Sigmoid colon (tissue), 7 donors: ENCODE data around the gene VTI1B. TPM values are rescaled to one million over a fixed set of nuclear protein-coding genes. Genes with fewer than 3 reads are reported as not detected.
A peak's percentile ranks its signal among the peaks of the same experiment; 100 is the strongest.

Source experiments
- DNase-seq: peaks from one replicate; pipeline ENCODE4 v3.0.0-alpha.2; 2019
- H3K27ac ChIP-seq, 4 donors: fragments of 200-600 bp; sonication (generic); one replicate each; pipeline ENCODE4 v1.5.1; 2016 to 2019; ENCODE audit warnings: mild to moderate bottlenecking in 1 of 4
- H3K27me3 ChIP-seq, 3 donors: fragments of 200-600 bp; sonication (generic); one replicate each; pipeline ENCODE4 v1.5.1; 2019; ENCODE audit warnings: mild to moderate bottlenecking in 1 of 3
- H3K36me3 ChIP-seq, 4 donors: fragments of 200-600 bp; sonication (generic); one replicate each; pipeline ENCODE4 v1.5.1; 2016 to 2019
- H3K4me1 ChIP-seq, 4 donors: fragments of 200-600 bp; sonication (generic); one replicate each; pipeline ENCODE4 v1.5.1; 2017 to 2019
- H3K4me3 ChIP-seq, 4 donors: fragments of 200-600 bp; sonication (generic); one replicate each; pipeline ENCODE4 v1.5.1; 2017 to 2019; ENCODE audit warnings: mild to moderate bottlenecking in 2 of 4, moderate library complexity in 1 of 4
- H3K9me3 ChIP-seq, 4 donors: fragments of 200-600 bp in 3 of 4; sonication (generic) in 3 of 4; one replicate each; pipeline versions ENCODE4 v1.5.1 to v1.6.1; 2013 to 2019
- EP300 ChIP-seq, 4 donors: sonication (generic); formaldehyde crosslinking; IDR thresholded peaks; one replicate each; pipeline ENCODE4 v1.6.1; 2017; ENCODE audit warnings: antibody characterized with exemption in 4 of 4
- POLR2A ChIP-seq, 2 donors: fragments of 450-650 bp; IDR thresholded peaks; one replicate each; pipeline ENCODE4 v1.6.1; 2016; ENCODE audit warnings: antibody characterized with exemption in 2 of 2, mild to moderate bottlenecking in 2 of 2, moderate library complexity in 2 of 2
- POLR2AphosphoS5 ChIP-seq, 4 donors: sonication (generic); formaldehyde crosslinking; IDR thresholded peaks; one replicate each; pipeline ENCODE4 v1.6.1; 2017; ENCODE audit warnings: antibody characterized with exemption in 4 of 4
- WGBS, 2 donors: extraction: QIAGEN DNeasy Blood & Tissue Kit; methylation state at CpG; one replicate each; pipeline ENCODE4 v1.1.7; 2013; 5-methylcytosine and 5-hydroxymethylcytosine counted together
- intact Hi-C: fragments of 100-400 bp; cut with DNase I; formaldehyde crosslinking; loops from one replicate; pipeline ENCODE4 v1.15.1; 2023
- polyA plus RNA-seq, 3 donors: library from polyadenylated mRNA; stranded (reverse); fragments of 200-250 nt; gene quantifications; one replicate each; pipeline ENCODE4 v1.2.3, GENCODE V29; 2013
- total RNA-seq, 4 donors: library from RNA; depleted of rRNA; stranded (reverse); fragments of >200 nt; gene quantifications; one replicate each; pipeline ENCODE4 v1.1.0, GENCODE V29; 2016
- TF ChIP-seq, protein P1 (sequence below), 4 experiments: fragments of 450-650 bp in 3 of 4; fragments of 200-600 bp in 1 of 4; IDR thresholded peaks; one replicate each; pipeline ENCODE4 v1.5.1; 2016 to 2019; ENCODE audit warnings: antibody characterized with exemption in 4 of 4, mild to moderate bottlenecking in 3 of 4, moderate library complexity in 2 of 4
- donor health status: healthy with polysubstance abuse.
- donor health status: Bipolar disorder and iron deficiency.
- donor health status: healthy.

VTI1B gene
- total and polyA plus RNA-seq, 7 donors, result 58.6 to 148 (median 109) TPM

GRCh38 chr14:67618617-67619063 lies 55.8 kb downstream of the VTI1B start:
- Histone ChIP-seq H3K27me3 (no peaks in the 10 kb centered on the region), H3K36me3 (no peaks in the 10 kb centered on the region), H3K4me1 (peaks cover 0 to 41% (median 36%) of the 10 kb centered on the region in 4 donors), H3K4me3 (no peak overlapping the region), H3K27ac (peak overlapping the region; percentile 75 to 80 (median 78)), H3K9me3 (no peaks in the 10 kb centered on the region)
- DNase-seq, result no peak
- TF ChIP-seq, protein P1, sequence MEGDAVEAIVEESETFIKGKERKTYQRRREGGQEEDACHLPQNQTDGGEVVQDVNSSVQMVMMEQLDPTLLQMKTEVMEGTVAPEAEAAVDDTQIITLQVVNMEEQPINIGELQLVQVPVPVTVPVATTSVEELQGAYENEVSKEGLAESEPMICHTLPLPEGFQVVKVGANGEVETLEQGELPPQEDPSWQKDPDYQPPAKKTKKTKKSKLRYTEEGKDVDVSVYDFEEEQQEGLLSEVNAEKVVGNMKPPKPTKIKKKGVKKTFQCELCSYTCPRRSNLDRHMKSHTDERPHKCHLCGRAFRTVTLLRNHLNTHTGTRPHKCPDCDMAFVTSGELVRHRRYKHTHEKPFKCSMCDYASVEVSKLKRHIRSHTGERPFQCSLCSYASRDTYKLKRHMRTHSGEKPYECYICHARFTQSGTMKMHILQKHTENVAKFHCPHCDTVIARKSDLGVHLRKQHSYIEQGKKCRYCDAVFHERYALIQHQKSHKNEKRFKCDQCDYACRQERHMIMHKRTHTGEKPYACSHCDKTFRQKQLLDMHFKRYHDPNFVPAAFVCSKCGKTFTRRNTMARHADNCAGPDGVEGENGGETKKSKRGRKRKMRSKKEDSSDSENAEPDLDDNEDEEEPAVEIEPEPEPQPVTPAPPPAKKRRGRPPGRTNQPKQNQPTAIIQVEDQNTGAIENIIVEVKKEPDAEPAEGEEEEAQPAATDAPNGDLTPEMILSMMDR (IDR thresholded peaks at IDR 0.05), result peak; percentile 60 to 82 (median 70)
- TF ChIP-seq POLR2A (IDR thresholded peaks at IDR 0.05), result no peak
- intact Hi-C loops, result loop anchor here (1.0 to 2.0 kb wide), 3 partner anchors 48 to 86 kb away; partner anchors contain the start of gene VTI1B

GRCh38 chr14:67610491-67610890 lies 63.9 kb downstream of the VTI1B start:
- Histone ChIP-seq H3K4me1 (no peaks in the 10 kb centered on the region), H3K9me3 (no peaks in the 10 kb centered on the region), H3K27ac (no peak overlapping the region), H3K27me3 (no peaks in the 10 kb centered on the region), H3K4me3 (no peak overlapping the region), H3K36me3 (no peaks in the 10 kb centered on the region)
- intact Hi-C loops, result no loop called here
- 67 to 83% methylated on average over 1 of the region's 1 CpG for whole genome bisulfite sequencing, 2 donors
- TF ChIP-seq POLR2AphosphoS5 (IDR thresholded peaks at IDR 0.05) (no peak), EP300 (IDR thresholded peaks at IDR 0.05) (no peak), POLR2A (IDR thresholded peaks at IDR 0.05) (no peak)
- TF ChIP-seq, protein P1 (IDR thresholded peaks at IDR 0.05), result no peak
- DNase-seq, result no peak

GRCh38 chr14:67609642-67610310 lies 64.7 kb downstream of the VTI1B start:
- no peak for TF ChIP-seq EP300 (IDR thresholded peaks at IDR 0.05)
- TF ChIP-seq, protein P1 (IDR thresholded peaks at IDR 0.05), result no peak
- no peak for TF ChIP-seq POLR2AphosphoS5 (IDR thresholded peaks at IDR 0.05)
- TF ChIP-seq POLR2A (IDR thresholded peaks at IDR 0.05), result no peak
- DNase-seq, result no peak
- H3K9me3 ChIP-seq, result no peaks in the 10 kb centered on the region

GRCh38 chr14:67607646-67608045 lies 66.8 kb downstream of the VTI1B start:
- no peak for TF ChIP-seq EP300 (IDR thresholded peaks at IDR 0.05)
- Histone ChIP-seq H3K4me3 (no peak overlapping the region), H3K27me3 (no peaks in the 10 kb centered on the region), H3K36me3 (no peaks in the 10 kb centered on the region), H3K9me3 (no peaks in the 10 kb centered on the region), H3K4me1 (no peaks in the 10 kb centered on the region), H3K27ac (no peak overlapping the region)
- intact Hi-C loops, result no loop called here
- 94 to 96% methylated on average over 5 of the region's 5 CpGs for WGBS, 2 donors
- DNase-seq, result no peak

More at GRCh38 chr14:67609642-67610310, 64.7 kb downstream of the VTI1B start:
- Histone ChIP-seq H3K4me1 (no peaks in the 10 kb centered on the region), H3K36me3 (no peaks in the 10 kb centered on the region), H3K27ac (no peak overlapping the region), H3K4me3 (no peak overlapping the region), H3K27me3 (no peaks in the 10 kb centered on the region)
- intact Hi-C loops, result no loop called here
- 75 to 82% methylated on average over 10 of the region's 10 CpGs for WGBS, 2 donors

- H3K9me3 ChIP-seq, result no peaks in the 10 kb centered on the region
- no peaks in the 10 kb centered on the region for H3K27me3 ChIP-seq
- no peak for DNase-seq
- no peak overlapping the region for H3K27ac ChIP-seq
- intact Hi-C loops, result loop anchor here (5.0 kb wide), 2 partner anchors 69 to 94 kb away; partner anchors contain the start of genes RDH11 and VTI1B
- WGBS, 2 donors, result 60 to 73% methylated on average over 5 of the region's 5 CpGs
- H3K4me3 ChIP-seq, result no peak overlapping the region
- peaks cover 0 to 17% (median 8%) of the 10 kb centered on the region in 4 donors for H3K4me1 ChIP-seq
- no peaks in the 10 kb centered on the region for H3K36me3 ChIP-seq
- TF ChIP-seq EP300 (IDR thresholded peaks at IDR 0.05), result no peak
- TF ChIP-seq POLR2AphosphoS5 (IDR thresholded peaks at IDR 0.05), result no peak
- TF ChIP-seq, protein P1 (IDR thresholded peaks at IDR 0.05), result no peak
- no peak for TF ChIP-seq POLR2A (IDR thresholded peaks at IDR 0.05)
Observed at GRCh38 chr14:67602995-67603545, 71.4 kb downstream of the VTI1B start.
